ENCODE data around the gene FGG. TPM values are rescaled to one million over a fixed set of nuclear protein-coding genes. Genes with fewer than 3 reads are reported as not detected.

Gene FGG
- polyA plus RNA-seq, 1 donor (not counting 4 experiments of a cell fraction or from before 2014, with no cell fraction given) = 0.17 TPM

DNA sequence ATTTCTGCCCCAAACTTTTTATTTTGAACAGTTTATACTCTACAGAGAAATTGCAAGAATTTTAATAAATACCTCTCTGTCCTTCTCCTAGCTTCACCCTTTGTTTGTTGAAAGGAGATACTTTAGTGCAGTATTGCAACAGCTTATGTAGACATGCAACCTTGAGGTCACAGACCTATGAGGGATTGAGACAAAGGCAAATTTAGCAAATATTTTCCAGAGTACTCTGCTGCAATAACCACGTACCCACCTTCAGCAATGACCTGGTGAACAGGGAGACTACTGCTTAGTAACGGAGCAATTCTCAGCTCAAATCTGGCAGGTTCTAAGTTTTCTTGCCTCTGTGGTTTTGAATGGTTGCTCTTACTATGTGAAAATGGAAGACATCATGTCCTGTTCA, 35.1 kb downstream of the FGG start:
- no peak overlapping the region for H2AFZ ChIP-seq (ENCODE audit: control insufficient read depth, low read length)
- dilution Hi-C loops (cut with MboI; ENCODE audit: extremely low pct_ligation_motif_present, low sequenced_read_pairs) = no loop called here
- no peak for TF ChIP-seq EZH2 (IDR thresholded peaks at IDR 0.05; ENCODE audit: low read length)
- TF ChIP-seq, protein P1, sequence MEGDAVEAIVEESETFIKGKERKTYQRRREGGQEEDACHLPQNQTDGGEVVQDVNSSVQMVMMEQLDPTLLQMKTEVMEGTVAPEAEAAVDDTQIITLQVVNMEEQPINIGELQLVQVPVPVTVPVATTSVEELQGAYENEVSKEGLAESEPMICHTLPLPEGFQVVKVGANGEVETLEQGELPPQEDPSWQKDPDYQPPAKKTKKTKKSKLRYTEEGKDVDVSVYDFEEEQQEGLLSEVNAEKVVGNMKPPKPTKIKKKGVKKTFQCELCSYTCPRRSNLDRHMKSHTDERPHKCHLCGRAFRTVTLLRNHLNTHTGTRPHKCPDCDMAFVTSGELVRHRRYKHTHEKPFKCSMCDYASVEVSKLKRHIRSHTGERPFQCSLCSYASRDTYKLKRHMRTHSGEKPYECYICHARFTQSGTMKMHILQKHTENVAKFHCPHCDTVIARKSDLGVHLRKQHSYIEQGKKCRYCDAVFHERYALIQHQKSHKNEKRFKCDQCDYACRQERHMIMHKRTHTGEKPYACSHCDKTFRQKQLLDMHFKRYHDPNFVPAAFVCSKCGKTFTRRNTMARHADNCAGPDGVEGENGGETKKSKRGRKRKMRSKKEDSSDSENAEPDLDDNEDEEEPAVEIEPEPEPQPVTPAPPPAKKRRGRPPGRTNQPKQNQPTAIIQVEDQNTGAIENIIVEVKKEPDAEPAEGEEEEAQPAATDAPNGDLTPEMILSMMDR (optimal IDR thresholded peaks at IDR 0.05 in 1 of 3, IDR thresholded peaks at IDR 0.05 in 1 of 3, conservative IDR thresholded peaks at IDR 0.05 in 1 of 3; ENCODE audit: extremely low read depth in 1 of 3, insufficient read depth in 2 of 3, low read length in 3 of 3) = no peak
- H3K9me1 ChIP-seq (ENCODE audit: control insufficient read depth, extremely low read depth, insufficient read depth, low read length) = no peaks in the 10 kb centered on the region
- no peak overlapping the region for H3K27ac ChIP-seq (ENCODE audit: control insufficient read depth, insufficient read depth, low read length)
- no peak overlapping the region for H3K9ac ChIP-seq (ENCODE audit: control insufficient read depth, extremely low read depth, insufficient read depth, low read length)
- no peak overlapping the region for H3K4me3 ChIP-seq (ENCODE audit: control insufficient read depth in 2 of 3, extremely low read depth in 1 of 3, insufficient read depth in 2 of 3, low read depth in 1 of 3, low read length in 3 of 3)
- no peaks in the 10 kb centered on the region for H3K27me3 ChIP-seq (ENCODE audit: control insufficient read depth, extremely low read depth, insufficient read depth, low read length)
- no peaks in the 10 kb centered on the region for H3K79me2 ChIP-seq (ENCODE audit: control insufficient read depth, insufficient read depth, low read length)
- no peaks in the 10 kb centered on the region for H3K9me3 ChIP-seq (ENCODE audit: control insufficient read depth, low read depth, low read length)
- H3K4me2 ChIP-seq (ENCODE audit: control insufficient read depth, extremely low read depth, insufficient read depth, low read depth, low read length) = no peak overlapping the region
- H3K4me1 ChIP-seq (ENCODE audit: control insufficient read depth, extremely low read depth, insufficient read depth, low read length) = peaks cover 3% of the 10 kb centered on the region
- H4K20me1 ChIP-seq (ENCODE audit: control insufficient read depth, extremely low read depth, insufficient read depth, low read length) = no peaks in the 10 kb centered on the region
- no peaks in the 10 kb centered on the region for H3K36me3 ChIP-seq (ENCODE audit: control insufficient read depth in 2 of 2, extremely low read depth in 1 of 2, insufficient read depth in 2 of 2, low read length in 2 of 2)
- DNase-seq (ENCODE audit: low read depth, low spot score) (no peak), FAIRE-seq (no peak)

DNA sequence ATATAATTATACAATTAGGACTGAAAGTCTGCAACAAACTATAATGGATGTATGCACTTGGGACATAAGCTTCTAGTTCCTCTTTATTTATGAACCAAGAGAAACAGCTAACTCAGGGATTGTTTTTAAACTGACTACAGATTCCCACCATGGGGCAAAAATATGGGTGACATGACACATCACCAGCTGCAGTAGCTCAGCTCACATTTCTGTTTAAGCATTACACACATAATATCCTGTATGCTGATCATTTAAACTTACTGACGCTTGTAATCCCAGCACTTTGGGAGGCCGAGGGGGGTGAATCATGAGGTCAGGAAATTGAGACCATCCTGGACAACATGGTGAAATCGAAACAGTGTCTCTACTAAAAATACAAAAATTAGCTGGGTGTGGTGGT, 38.1 kb downstream of the FGG start:
- Histone ChIP-seq H3K4me3 (ENCODE audit: control insufficient read depth in 2 of 3, extremely low read depth in 1 of 3, insufficient read depth in 2 of 3, low read depth in 1 of 3, low read length in 3 of 3) (no peak overlapping the region), H3K27ac (ENCODE audit: control insufficient read depth, insufficient read depth, low read length) (no peak overlapping the region), H3K9me3 (ENCODE audit: control insufficient read depth, low read depth, low read length) (no peaks in the 10 kb centered on the region), H3K79me2 (ENCODE audit: control insufficient read depth, insufficient read depth, low read length) (no peaks in the 10 kb centered on the region), H3K4me2 (ENCODE audit: control insufficient read depth, extremely low read depth, insufficient read depth, low read depth, low read length) (no peak overlapping the region), H4K20me1 (ENCODE audit: control insufficient read depth, extremely low read depth, insufficient read depth, low read length) (no peaks in the 10 kb centered on the region), H3K36me3 (ENCODE audit: control insufficient read depth in 2 of 2, extremely low read depth in 1 of 2, insufficient read depth in 2 of 2, low read length in 2 of 2) (no peaks in the 10 kb centered on the region), H3K4me1 (ENCODE audit: control insufficient read depth, extremely low read depth, insufficient read depth, low read length) (peaks cover 3% of the 10 kb centered on the region), H3K9me1 (ENCODE audit: control insufficient read depth, extremely low read depth, insufficient read depth, low read length) (no peaks in the 10 kb centered on the region), H3K27me3 (ENCODE audit: control insufficient read depth, extremely low read depth, insufficient read depth, low read length) (no peaks in the 10 kb centered on the region), H3K9ac (ENCODE audit: control insufficient read depth, extremely low read depth, insufficient read depth, low read length) (no peak overlapping the region), H2AFZ (ENCODE audit: control insufficient read depth, low read length) (no peak overlapping the region)
- TF ChIP-seq EZH2 (IDR thresholded peaks at IDR 0.05; ENCODE audit: low read length) = no peak
- TF ChIP-seq, protein P1 (optimal IDR thresholded peaks at IDR 0.05 in 1 of 3, IDR thresholded peaks at IDR 0.05 in 1 of 3, conservative IDR thresholded peaks at IDR 0.05 in 1 of 3; ENCODE audit: extremely low read depth in 1 of 3, insufficient read depth in 2 of 3, low read length in 3 of 3) = no peak
- FAIRE-seq (no peak), DNase-seq (ENCODE audit: low read depth, low spot score) (no peak)
- dilution Hi-C loops (cut with MboI; ENCODE audit: extremely low pct_ligation_motif_present, low sequenced_read_pairs) = no loop called here
